ENCODE measurements around the gene PNPLA2. TPM values are rescaled to one million over a fixed set of nuclear protein-coding genes. Genes with fewer than 3 reads are reported as not detected.

The PNPLA2 gene
- total RNA-seq, 1 experiment from 2014 or later: 40.2 TPM

- no peaks in the 10 kb centered on the region for H3K79me2 ChIP-seq (ENCODE audit: low read length)
- no TSS peak for BruUV-seq (replicated peaks)
- ATAC-seq (no peak), DNase-seq (no peak)
- H3K9ac ChIP-seq (ENCODE audit: low read length): no peak overlapping the region
- TF ChIP-seq, protein P1, sequence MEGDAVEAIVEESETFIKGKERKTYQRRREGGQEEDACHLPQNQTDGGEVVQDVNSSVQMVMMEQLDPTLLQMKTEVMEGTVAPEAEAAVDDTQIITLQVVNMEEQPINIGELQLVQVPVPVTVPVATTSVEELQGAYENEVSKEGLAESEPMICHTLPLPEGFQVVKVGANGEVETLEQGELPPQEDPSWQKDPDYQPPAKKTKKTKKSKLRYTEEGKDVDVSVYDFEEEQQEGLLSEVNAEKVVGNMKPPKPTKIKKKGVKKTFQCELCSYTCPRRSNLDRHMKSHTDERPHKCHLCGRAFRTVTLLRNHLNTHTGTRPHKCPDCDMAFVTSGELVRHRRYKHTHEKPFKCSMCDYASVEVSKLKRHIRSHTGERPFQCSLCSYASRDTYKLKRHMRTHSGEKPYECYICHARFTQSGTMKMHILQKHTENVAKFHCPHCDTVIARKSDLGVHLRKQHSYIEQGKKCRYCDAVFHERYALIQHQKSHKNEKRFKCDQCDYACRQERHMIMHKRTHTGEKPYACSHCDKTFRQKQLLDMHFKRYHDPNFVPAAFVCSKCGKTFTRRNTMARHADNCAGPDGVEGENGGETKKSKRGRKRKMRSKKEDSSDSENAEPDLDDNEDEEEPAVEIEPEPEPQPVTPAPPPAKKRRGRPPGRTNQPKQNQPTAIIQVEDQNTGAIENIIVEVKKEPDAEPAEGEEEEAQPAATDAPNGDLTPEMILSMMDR (conservative IDR thresholded peaks at IDR 0.05; ENCODE audit: low read depth, low read length): no peak
- no peak for TF ChIP-seq EZH2phosphoT487 (IDR thresholded peaks at IDR 0.05; ENCODE audit: borderline replicate concordance, low read length)
- no peak for TF ChIP-seq EZH2 (IDR thresholded peaks at IDR 0.05; ENCODE audit: low read length, unreplicated experiment)
- H4K20me1 ChIP-seq (ENCODE audit: low read length): no peaks in the 10 kb centered on the region
- no peak overlapping the region for H3K4me2 ChIP-seq (ENCODE audit: low read length)
- intact Hi-C loops (cut with micrococcal nuclease): no loop called here
- ChIA-PET CTCF (no interaction called here), POLR2A (ENCODE audit: unreplicated experiment) (no interaction called here)
- no peak overlapping the region for H2AFZ ChIP-seq (ENCODE audit: low read length)
- no peaks in the 10 kb centered on the region for H3K4me1 ChIP-seq (ENCODE audit: insufficient read depth, low read length)
- H3K36me3 ChIP-seq (ENCODE audit: low read depth, low read length): no peaks in the 10 kb centered on the region
- no peaks in the 10 kb centered on the region for H3K27me3 ChIP-seq (ENCODE audit: low read length)
- H3K9me3 ChIP-seq (ENCODE audit: low read length): no peaks in the 10 kb centered on the region
- no peaks in the 10 kb centered on the region for H3K9me2 ChIP-seq (replicated peaks; ENCODE audit: low read length)
- no peak overlapping the region for H3K27ac ChIP-seq (ENCODE audit: low read length)
- H3F3A ChIP-seq (ENCODE audit: low read length, unreplicated experiment): no peaks in the 10 kb centered on the region
- H3K4me3 ChIP-seq (ENCODE audit: low read length): no peak overlapping the region
Measured at GRCh38 chr11:864898-865297, 46.2 kb downstream of the PNPLA2 start.

DNA sequence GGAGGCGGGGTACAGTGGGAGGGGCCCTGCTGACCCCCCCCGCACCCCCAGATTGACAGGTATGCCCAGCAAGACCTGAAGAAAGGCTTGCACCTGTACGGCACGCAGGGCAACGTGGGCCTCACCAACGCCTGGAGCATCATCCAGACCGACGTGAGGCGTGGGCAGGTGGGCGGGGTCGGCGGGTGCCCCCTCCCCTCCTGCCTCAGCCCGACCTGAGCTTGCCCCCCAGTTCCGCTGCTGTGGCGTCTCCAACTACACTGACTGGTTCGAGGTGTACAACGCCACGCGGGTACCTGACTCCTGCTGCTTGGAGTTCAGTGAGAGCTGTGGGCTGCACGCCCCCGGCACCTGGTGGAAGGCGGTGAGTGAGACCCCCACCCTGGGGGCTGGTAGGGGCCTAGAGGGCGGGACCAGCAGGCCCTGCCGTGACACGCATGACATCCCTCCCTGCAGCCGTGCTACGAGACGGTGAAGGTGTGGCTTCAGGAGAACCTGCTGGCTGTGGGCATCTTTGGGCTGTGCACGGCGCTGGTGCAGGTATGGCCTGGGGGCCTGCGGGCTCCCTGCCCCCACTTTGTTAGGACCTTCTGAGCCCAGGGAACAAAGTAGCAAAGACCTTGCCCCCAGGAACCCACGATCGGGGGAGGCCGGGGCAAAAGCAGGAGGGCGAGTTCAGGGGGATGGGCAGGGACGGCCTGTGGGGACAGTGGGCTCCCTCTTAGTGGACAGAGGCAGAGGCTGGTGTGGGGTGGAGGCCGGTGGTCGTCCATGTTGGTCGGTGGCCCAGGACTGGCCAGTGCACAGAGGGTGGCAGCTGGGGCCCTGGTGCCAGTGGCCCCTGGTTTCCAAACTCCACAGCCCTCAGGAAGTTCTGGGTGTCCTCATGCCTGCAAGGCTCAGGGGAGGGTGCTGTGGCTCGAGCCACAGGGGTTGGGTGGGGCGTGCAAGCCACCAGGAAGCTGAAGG, 47.0 kb downstream of the PNPLA2 start:
- Histone ChIP-seq H3K9me2 (replicated peaks; ENCODE audit: low read length) (no peaks in the 10 kb centered on the region), H4K20me1 (ENCODE audit: low read length) (no peaks in the 10 kb centered on the region), H3K9me3 (ENCODE audit: low read length) (no peaks in the 10 kb centered on the region), H3K9ac (ENCODE audit: low read length) (no peak overlapping the region), H3K27me3 (ENCODE audit: low read length) (no peaks in the 10 kb centered on the region), H3K4me2 (ENCODE audit: low read length) (no peak overlapping the region), H3K36me3 (ENCODE audit: low read depth, low read length) (no peaks in the 10 kb centered on the region), H3K79me2 (ENCODE audit: low read length) (no peaks in the 10 kb centered on the region), H3F3A (ENCODE audit: low read length, unreplicated experiment) (no peaks in the 10 kb centered on the region), H3K27ac (ENCODE audit: low read length) (no peak overlapping the region), H3K4me3 (ENCODE audit: low read length) (no peak overlapping the region), H2AFZ (ENCODE audit: low read length) (no peak overlapping the region), H3K4me1 (ENCODE audit: insufficient read depth, low read length) (no peaks in the 10 kb centered on the region)
- DNase-seq: no peak
- ChIA-PET POLR2A (ENCODE audit: unreplicated experiment) (interaction anchor here (0.6 kb wide), 1 partner anchor 192 kb away, joined by 8 read pairs; no protein-coding TSS in a partner anchor), CTCF (no interaction called here)
- intact Hi-C loops (cut with micrococcal nuclease): no loop called here
- BruUV-seq (replicated peaks): no TSS peak
- no peak for ATAC-seq
- TF ChIP-seq, protein P1 (conservative IDR thresholded peaks at IDR 0.05; ENCODE audit: low read depth, low read length): no peak
- TF ChIP-seq EZH2 (IDR thresholded peaks at IDR 0.05; ENCODE audit: low read length, unreplicated experiment) (no peak), EZH2phosphoT487 (IDR thresholded peaks at IDR 0.05; ENCODE audit: borderline replicate concordance, low read length) (no peak)

DNA sequence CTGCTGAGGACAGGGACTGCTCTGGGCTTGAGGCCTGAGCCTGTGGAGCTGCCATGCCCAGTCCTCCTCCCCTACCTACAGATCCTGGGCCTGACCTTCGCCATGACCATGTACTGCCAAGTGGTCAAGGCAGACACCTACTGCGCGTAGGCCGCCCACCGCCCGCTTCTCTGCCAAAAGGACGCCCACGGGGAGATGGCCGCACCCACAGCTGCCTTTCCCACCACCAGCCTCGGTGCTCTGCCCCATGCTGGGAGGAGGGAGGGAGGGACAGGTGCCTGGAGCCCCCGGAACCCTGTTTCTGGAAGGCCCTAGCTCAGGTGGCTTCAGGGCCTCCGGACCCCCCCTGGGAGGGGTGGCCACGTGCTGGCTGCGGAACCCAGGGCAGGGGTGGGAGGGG, 47.8 kb downstream of the PNPLA2 start:
- H3K27me3 ChIP-seq (ENCODE audit: low read length): no peaks in the 10 kb centered on the region
- H3F3A ChIP-seq (ENCODE audit: low read length, unreplicated experiment): no peaks in the 10 kb centered on the region
- ATAC-seq: no peak
- CTCF ChIA-PET: no interaction called here
- BruUV-seq (replicated peaks): TSS peak; percentile 28
- DNase-seq: no peak
- no peak overlapping the region for H3K27ac ChIP-seq (ENCODE audit: low read length)
- no peaks in the 10 kb centered on the region for H3K9me2 ChIP-seq (replicated peaks; ENCODE audit: low read length)
- H4K20me1 ChIP-seq (ENCODE audit: low read length): no peaks in the 10 kb centered on the region
- H2AFZ ChIP-seq (ENCODE audit: low read length): no peak overlapping the region
- no peaks in the 10 kb centered on the region for H3K9me3 ChIP-seq (ENCODE audit: low read length)
- no peak overlapping the region for H3K4me3 ChIP-seq (ENCODE audit: low read length)
- no peaks in the 10 kb centered on the region for H3K79me2 ChIP-seq (ENCODE audit: low read length)
- no peak overlapping the region for H3K9ac ChIP-seq (ENCODE audit: low read length)
- no peak overlapping the region for H3K4me2 ChIP-seq (ENCODE audit: low read length)
- TF ChIP-seq EZH2 (IDR thresholded peaks at IDR 0.05; ENCODE audit: low read length, unreplicated experiment) (no peak), EZH2phosphoT487 (IDR thresholded peaks at IDR 0.05; ENCODE audit: borderline replicate concordance, low read length) (no peak)
- TF ChIP-seq, protein P1 (conservative IDR thresholded peaks at IDR 0.05; ENCODE audit: low read depth, low read length): no peak
- H3K4me1 ChIP-seq (ENCODE audit: insufficient read depth, low read length): no peaks in the 10 kb centered on the region
- no peaks in the 10 kb centered on the region for H3K36me3 ChIP-seq (ENCODE audit: low read depth, low read length)
- POLR2A ChIA-PET (ENCODE audit: unreplicated experiment): interaction anchor here (0.6 kb wide), 1 partner anchor 192 kb away, joined by 8 read pairs; no protein-coding TSS in a partner anchor
- intact Hi-C loops (cut with micrococcal nuclease): no loop called here

Data from PC-3 (cell line).